ENCODE results near the gene FRMD1.

Gene FRMD1

DNA sequence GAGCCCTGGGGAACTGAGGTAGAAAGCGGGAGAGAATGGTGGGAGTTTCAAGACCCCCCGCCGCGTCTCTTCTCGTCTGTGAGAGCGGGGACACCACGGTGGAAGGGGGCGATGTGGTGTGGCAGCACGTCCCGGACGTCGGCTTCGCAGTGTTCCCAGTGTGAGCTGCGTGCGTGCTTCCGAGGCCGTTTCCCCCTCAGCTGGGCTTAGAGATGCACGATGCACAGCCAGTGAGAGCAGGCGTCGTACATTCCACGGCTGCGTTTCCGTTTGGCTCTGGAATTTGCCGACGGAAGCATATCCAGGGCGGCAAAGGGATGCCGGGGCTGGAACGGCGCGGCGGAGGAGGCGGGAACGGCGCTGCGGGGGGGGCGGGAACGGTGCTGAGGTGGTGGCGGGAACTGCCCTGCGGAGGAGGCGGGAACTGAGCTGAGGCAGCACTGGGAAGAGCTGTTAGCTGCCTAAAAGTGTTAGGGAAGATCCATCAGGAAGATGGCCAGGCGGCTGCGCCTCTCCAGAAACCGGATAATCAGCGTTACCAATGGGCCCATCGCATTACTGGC is 43.8 kb downstream of the FRMD1 start:
- peak overlapping the region; percentile 30 for H3K4me3 ChIP-seq (replicated peaks; ENCODE audit: low read depth, low read length)
- DNase-seq (ENCODE audit: extremely low read depth, low read depth), result peak; percentile 51
- TF ChIP-seq, protein P1, sequence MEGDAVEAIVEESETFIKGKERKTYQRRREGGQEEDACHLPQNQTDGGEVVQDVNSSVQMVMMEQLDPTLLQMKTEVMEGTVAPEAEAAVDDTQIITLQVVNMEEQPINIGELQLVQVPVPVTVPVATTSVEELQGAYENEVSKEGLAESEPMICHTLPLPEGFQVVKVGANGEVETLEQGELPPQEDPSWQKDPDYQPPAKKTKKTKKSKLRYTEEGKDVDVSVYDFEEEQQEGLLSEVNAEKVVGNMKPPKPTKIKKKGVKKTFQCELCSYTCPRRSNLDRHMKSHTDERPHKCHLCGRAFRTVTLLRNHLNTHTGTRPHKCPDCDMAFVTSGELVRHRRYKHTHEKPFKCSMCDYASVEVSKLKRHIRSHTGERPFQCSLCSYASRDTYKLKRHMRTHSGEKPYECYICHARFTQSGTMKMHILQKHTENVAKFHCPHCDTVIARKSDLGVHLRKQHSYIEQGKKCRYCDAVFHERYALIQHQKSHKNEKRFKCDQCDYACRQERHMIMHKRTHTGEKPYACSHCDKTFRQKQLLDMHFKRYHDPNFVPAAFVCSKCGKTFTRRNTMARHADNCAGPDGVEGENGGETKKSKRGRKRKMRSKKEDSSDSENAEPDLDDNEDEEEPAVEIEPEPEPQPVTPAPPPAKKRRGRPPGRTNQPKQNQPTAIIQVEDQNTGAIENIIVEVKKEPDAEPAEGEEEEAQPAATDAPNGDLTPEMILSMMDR (IDR thresholded peaks at IDR 0.05; ENCODE audit: low read depth, low read length, missing control alignments), result no peak

DNA sequence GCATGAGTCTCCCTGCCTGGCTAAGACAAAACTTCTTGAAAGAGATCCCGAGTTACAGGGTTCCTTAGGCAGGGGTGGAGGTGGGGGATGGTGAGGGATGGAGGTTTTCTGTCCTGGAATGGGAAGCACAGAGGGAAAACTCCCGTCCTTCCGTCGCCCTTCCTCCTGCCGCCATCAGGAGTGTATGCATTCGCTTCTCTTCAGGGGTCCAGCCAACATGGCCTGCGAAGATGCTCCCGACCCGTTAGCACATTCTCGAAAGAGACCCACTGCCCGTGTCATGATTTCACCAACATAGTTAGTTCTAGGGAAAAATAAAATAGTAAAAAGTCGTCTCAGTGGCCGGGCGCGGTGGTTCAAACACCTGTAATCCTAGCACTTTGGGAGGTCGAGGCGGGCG is 44.5 kb downstream of the FRMD1 start:
- no peak overlapping the region for H3K4me3 ChIP-seq (replicated peaks; ENCODE audit: low read depth, low read length)
- no peak for DNase-seq (ENCODE audit: extremely low read depth, low read depth)
- TF ChIP-seq, protein P1 (IDR thresholded peaks at IDR 0.05; ENCODE audit: low read depth, low read length, missing control alignments), result no peak

DNA sequence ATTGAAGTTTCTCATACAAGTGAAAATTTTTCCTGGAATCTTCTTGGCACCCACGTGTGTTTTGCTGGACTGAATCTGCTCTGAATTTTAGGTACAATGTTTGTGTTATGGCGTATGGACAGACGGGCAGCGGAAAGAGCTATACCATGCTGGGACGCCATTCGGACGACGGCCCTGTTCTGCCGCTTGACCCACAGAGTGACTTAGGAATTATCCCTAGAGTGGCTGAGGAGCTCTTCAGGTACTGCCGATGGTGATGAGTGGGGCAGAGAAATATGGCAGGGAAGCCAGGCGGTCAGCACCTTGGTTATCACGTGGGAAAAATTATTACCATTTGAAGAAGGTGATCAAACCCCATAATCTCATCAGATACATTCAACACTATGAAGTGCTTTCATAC is 45.2 kb downstream of the FRMD1 start:
- TF ChIP-seq, protein P1 (IDR thresholded peaks at IDR 0.05; ENCODE audit: low read depth, low read length, missing control alignments), result no peak
- no peak overlapping the region for H3K4me3 ChIP-seq (replicated peaks; ENCODE audit: low read depth, low read length)
- no peak for DNase-seq (ENCODE audit: extremely low read depth, low read depth)

GRCh38 chr6:168032005-168032760 is 46.8 kb downstream of the FRMD1 start:
- no peak overlapping the region for H3K4me3 ChIP-seq (replicated peaks; ENCODE audit: low read depth, low read length)
- DNase-seq (ENCODE audit: extremely low read depth, low read depth), result no peak
- TF ChIP-seq, protein P1 (IDR thresholded peaks at IDR 0.05; ENCODE audit: low read depth, low read length, missing control alignments), result peak; percentile 26

GRCh38 chr6:168031411-168031971 is 47.5 kb downstream of the FRMD1 start:
- peak; percentile 73 for DNase-seq (ENCODE audit: extremely low read depth, low read depth)
- no peak overlapping the region for H3K4me3 ChIP-seq (replicated peaks; ENCODE audit: low read depth, low read length)
- TF ChIP-seq, protein P1 (IDR thresholded peaks at IDR 0.05; ENCODE audit: low read depth, low read length, missing control alignments), result no peak

DNA sequence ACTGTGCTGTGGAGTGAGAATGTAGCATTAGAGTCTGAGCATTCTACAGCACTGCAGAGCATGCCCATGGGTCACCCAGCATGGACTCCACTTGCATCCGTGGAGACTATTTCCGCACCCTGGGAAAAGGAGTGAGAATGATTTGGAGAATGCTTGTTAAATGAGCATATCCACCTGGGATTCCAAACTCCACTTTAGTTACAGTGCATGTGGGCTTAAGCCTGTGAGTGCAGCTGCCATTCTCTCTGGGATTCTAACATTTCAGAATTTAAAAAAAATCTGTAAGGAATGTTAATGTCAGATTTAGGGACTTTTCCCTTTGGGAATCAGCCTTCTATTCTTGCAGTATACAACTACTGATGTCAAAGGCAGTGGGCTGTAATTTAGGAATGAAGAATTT is 48.1 kb downstream of the FRMD1 start:
- no peak overlapping the region for H3K4me3 ChIP-seq (replicated peaks; ENCODE audit: low read depth, low read length)
- TF ChIP-seq, protein P1 (IDR thresholded peaks at IDR 0.05; ENCODE audit: low read depth, low read length, missing control alignments), result no peak
- no peak for DNase-seq (ENCODE audit: extremely low read depth, low read depth)

Measured in HFF-Myc (cell line).